Rectal smooth muscle tissue (tissue), 1 donor: ENCODE measurements around the gene OTX2.

Experiments
- H3K27ac ChIP-seq: one replicate; pipeline ENCODE4 v1.7.0; 2013; ENCODE audit warnings: low read depth, low read length, inconsistent platforms
- H3K27me3 ChIP-seq: one replicate; pipeline ENCODE4 v1.7.0; 2013; ENCODE audit warnings: low read length; ENCODE audit not compliant: control insufficient read depth, insufficient read depth
- H3K36me3 ChIP-seq: one replicate; pipeline ENCODE4 v1.7.0; 2013; ENCODE audit warnings: low read length; ENCODE audit not compliant: control insufficient read depth, insufficient read depth
- H3K4me1 ChIP-seq: one replicate; pipeline ENCODE4 v1.7.0; 2013; ENCODE audit warnings: low read length; ENCODE audit not compliant: control insufficient read depth, insufficient read depth
- H3K4me3 ChIP-seq: one replicate; pipeline ENCODE4 v1.7.0; 2013; ENCODE audit warnings: low read length
- H3K9ac ChIP-seq: one replicate; pipeline ENCODE4 v1.7.0; 2013; ENCODE audit warnings: low read length

Gene OTX2

GRCh38 chr14:56810147-56810719 is at the start of gene OTX2:
Gene OTX2, minus strand, starts transcription at chr14:56810479. Its CDS starts 5,023 bp downstream, at chr14:56805456.
- peaks cover 46% of the 10 kb centered on the region for H3K27me3 ChIP-seq
- no peak within 1 kb of the TSS for H3K4me3 ChIP-seq
- no peak within 1 kb of the TSS for H3K27ac ChIP-seq
- H3K4me1 ChIP-seq = no peaks in the 10 kb centered on the region
- no peak within 1 kb of the TSS for H3K9ac ChIP-seq
- H3K36me3 ChIP-seq = no peaks in the 10 kb centered on the region

GRCh38 chr14:56858422-56858821 is 48.1 kb upstream of the OTX2 start:
- H3K27ac ChIP-seq = no peak overlapping the region
- no peaks in the 10 kb centered on the region for H3K36me3 ChIP-seq
- H3K4me1 ChIP-seq = no peaks in the 10 kb centered on the region
- H3K27me3 ChIP-seq = no peaks in the 10 kb centered on the region
- no peak overlapping the region for H3K9ac ChIP-seq
- H3K4me3 ChIP-seq = no peak overlapping the region

- no peaks in the 10 kb centered on the region for H3K27me3 ChIP-seq
- no peaks in the 10 kb centered on the region for H3K36me3 ChIP-seq
- H3K9ac ChIP-seq = no peak overlapping the region
- no peak overlapping the region for H3K4me3 ChIP-seq
- no peak overlapping the region for H3K27ac ChIP-seq
- H3K4me1 ChIP-seq = no peaks in the 10 kb centered on the region
Observed at GRCh38 chr14:56857216-56857615, 46.9 kb upstream of the OTX2 start.

- Histone ChIP-seq H3K4me1 (no peaks in the 10 kb centered on the region), H3K36me3 (no peaks in the 10 kb centered on the region), H3K27me3 (no peaks in the 10 kb centered on the region), H3K4me3 (no peak overlapping the region), H3K9ac (no peak overlapping the region), H3K27ac (no peak overlapping the region)
Observed at GRCh38 chr14:56855891-56856461, 45.7 kb upstream of the OTX2 start.

- H3K27me3 ChIP-seq = no peaks in the 10 kb centered on the region
- H3K4me3 ChIP-seq = no peak overlapping the region
- no peak overlapping the region for H3K27ac ChIP-seq
- no peaks in the 10 kb centered on the region for H3K4me1 ChIP-seq
- H3K9ac ChIP-seq = no peak overlapping the region
- no peaks in the 10 kb centered on the region for H3K36me3 ChIP-seq
Observed at GRCh38 chr14:56854325-56854724, 44.0 kb upstream of the OTX2 start.

- Histone ChIP-seq H3K36me3 (no peaks in the 10 kb centered on the region), H3K4me3 (no peak overlapping the region), H3K9ac (no peak overlapping the region), H3K27ac (no peak overlapping the region), H3K4me1 (no peaks in the 10 kb centered on the region), H3K27me3 (no peaks in the 10 kb centered on the region)
Observed at GRCh38 chr14:56846970-56847930, 37.0 kb upstream of the OTX2 start.

GRCh38 chr14:56844406-56845002 is 34.2 kb upstream of the OTX2 start:
- H3K9ac ChIP-seq = no peak overlapping the region
- H3K4me3 ChIP-seq = no peak overlapping the region
- no peaks in the 10 kb centered on the region for H3K36me3 ChIP-seq
- H3K4me1 ChIP-seq = no peaks in the 10 kb centered on the region
- H3K27me3 ChIP-seq = no peaks in the 10 kb centered on the region
- H3K27ac ChIP-seq = no peak overlapping the region

GRCh38 chr14:56841611-56842010 is 31.3 kb upstream of the OTX2 start:
- no peak overlapping the region for H3K27ac ChIP-seq
- H3K4me3 ChIP-seq = no peak overlapping the region
- no peaks in the 10 kb centered on the region for H3K4me1 ChIP-seq
- no peaks in the 10 kb centered on the region for H3K36me3 ChIP-seq
- H3K9ac ChIP-seq = no peak overlapping the region
- H3K27me3 ChIP-seq = no peaks in the 10 kb centered on the region

- H3K27me3 ChIP-seq = no peaks in the 10 kb centered on the region
Observed at GRCh38 chr14:56840221-56840620, 29.9 kb upstream of the OTX2 start.

GRCh38 chr14:56829151-56829550 is 18.9 kb upstream of the OTX2 start:
- no peaks in the 10 kb centered on the region for H3K4me1 ChIP-seq
- no peaks in the 10 kb centered on the region for H3K36me3 ChIP-seq
- no peak overlapping the region for H3K9ac ChIP-seq
- no peak overlapping the region for H3K27ac ChIP-seq
- no peak overlapping the region for H3K4me3 ChIP-seq
- no peaks in the 10 kb centered on the region for H3K27me3 ChIP-seq

More at GRCh38 chr14:56840221-56840620, 29.9 kb upstream of the OTX2 start:
- Histone ChIP-seq H3K36me3 (no peaks in the 10 kb centered on the region), H3K4me3 (no peak overlapping the region), H3K9ac (no peak overlapping the region), H3K4me1 (no peaks in the 10 kb centered on the region), H3K27ac (no peak overlapping the region)

- no peak overlapping the region for H3K4me3 ChIP-seq
- H3K27me3 ChIP-seq = no peaks in the 10 kb centered on the region
- H3K4me1 ChIP-seq = no peaks in the 10 kb centered on the region
- H3K9ac ChIP-seq = no peak overlapping the region
- no peak overlapping the region for H3K27ac ChIP-seq
- no peaks in the 10 kb centered on the region for H3K36me3 ChIP-seq
Observed at GRCh38 chr14:56826214-56826613, 15.9 kb upstream of the OTX2 start.

- no peak overlapping the region for H3K9ac ChIP-seq
- no peaks in the 10 kb centered on the region for H3K36me3 ChIP-seq
- H3K27ac ChIP-seq = no peak overlapping the region
- H3K4me1 ChIP-seq = no peaks in the 10 kb centered on the region
- H3K27me3 ChIP-seq = peaks cover 10% of the 10 kb centered on the region
- H3K4me3 ChIP-seq = no peak overlapping the region
Observed at GRCh38 chr14:56821805-56822610, 11.7 kb upstream of the OTX2 start.
